HepG2 (cell line): Measurements from ENCODE around the gene BGN. TPM values are rescaled to one million over a fixed set of nuclear protein-coding genes. Genes with fewer than 3 reads are reported as not detected.

ENCODE experiments used
- ATAC-seq: fragments of 200-7000 bp; cut with Tn5 transposase; 3 replicates; pipeline ENCODE4 v1.9.1; 2020; ENCODE audit warnings: mild to moderate bottlenecking, moderate library complexity
- BruUV-seq: library from RNA; stranded (reverse); fragments of 400-500 nt; replicated peaks from 2 replicates; lab custom pipeline; 2021; lab: Mats Ljungman, UMichigan
- CTCF ChIA-PET: fragments of 300-600 bp; formaldehyde crosslinking; extraction: SDS; loops from one replicate; lab custom pipeline; 2021; ENCODE audit warnings: low total read pairs, inconsistent platforms, low intra/inter-chr PET ratio; lab: Yijun Ruan, JAX
- POLR2A ChIA-PET: fragments of 350-600 bp; sonication (Branson Sonifier 250); formaldehyde crosslinking; loops from one replicate; lab custom pipeline; 2020; ENCODE audit warnings: antibody characterized with exemption, inconsistent platforms; lab: Yijun Ruan, JAX
- DNase-seq: peaks from one replicate; pipeline ENCODE4 v3.0.0-alpha.2; 2015; ENCODE audit warnings: low spot score
- FAIRE-seq: peaks from 3 replicates; lab custom pipeline; 2011; peaks lifted over from hg19 to GRCh38; lab: Jason Lieb, UNC
- H2AFZ ChIP-seq: one replicate; pipeline ENCODE4 v1.6.1; 2011; ENCODE audit warnings: low read length, inconsistent platforms
- H3K27ac ChIP-seq: fragments of 300-600 bp; 3 replicates; pipeline ENCODE4 v1.8.0; 2011; ENCODE audit warnings: mixed run types, mild to moderate bottlenecking, mixed read lengths, low read length, inconsistent platforms; ENCODE audit not compliant: insufficient read depth; ENCODE audit errors: extremely low read length
- H3K27me3 ChIP-seq, 2 experiments: fragments of 200-600 bp in 1 of 2; 2 replicates in 1 of 2; 3 replicates in 1 of 2; pipeline versions ENCODE4 v1.6.0 to v1.8.0; 2011; ENCODE audit warnings: low read length in 2 of 2, mild to moderate bottlenecking in 2 of 2, moderate library complexity in 2 of 2, inconsistent platforms in 1 of 2; ENCODE audit not compliant: insufficient read depth in 2 of 2, control insufficient read depth in 1 of 2
- H3K36me3 ChIP-seq, 2 experiments: fragments of 200-600 bp in 1 of 2; replicated peaks in 1 of 2; 2 replicates in 1 of 2; 3 replicates in 1 of 2; pipeline versions ENCODE4 v1.5.1 to v1.8.0; 2011; ENCODE audit warnings: low read length in 2 of 2, inconsistent platforms in 1 of 2; ENCODE audit not compliant: insufficient read depth in 2 of 2, control insufficient read depth in 1 of 2
- H3K4me1 ChIP-seq: 2 replicates; pipeline ENCODE4 v1.5.1; 2012; ENCODE audit warnings: low read length, inconsistent platforms; ENCODE audit not compliant: insufficient read depth
- H3K4me2 ChIP-seq: 2 replicates; pipeline ENCODE4 v1.6.0; 2011; ENCODE audit warnings: low read depth, low read length, inconsistent platforms
- H3K4me3 ChIP-seq, 3 experiments: fragments of 200-600 bp in 1 of 3; sonication (generic), shearing (Covaris generic) in 1 of 3; replicated peaks in 1 of 3; 2 replicates each; pipeline ENCODE4 v1.5.1; 2011 to 2016; ENCODE audit warnings: low read length in 3 of 3, inconsistent platforms in 2 of 3, low read depth in 2 of 3, mild to moderate bottlenecking in 2 of 3, control low read depth in 1 of 3, mixed read lengths in 1 of 3; ENCODE audit not compliant: insufficient read depth in 1 of 3
- H3K79me2 ChIP-seq: one replicate; pipeline ENCODE4 v1.6.1; 2011; ENCODE audit warnings: low read length, inconsistent platforms; ENCODE audit not compliant: insufficient read depth
- H3K9ac ChIP-seq: 2 replicates; pipeline ENCODE4 v1.6.0; 2011; ENCODE audit warnings: mild to moderate bottlenecking, low read depth, low read length, inconsistent platforms; ENCODE audit not compliant: insufficient read depth
- H3K9me3 ChIP-seq: 2 replicates; pipeline ENCODE4 v1.5.1; 2012; ENCODE audit warnings: mild to moderate bottlenecking, low read length
- H4K20me1 ChIP-seq: 2 replicates; pipeline ENCODE4 v1.6.0; 2011; ENCODE audit warnings: inconsistent platforms, mild to moderate bottlenecking, low read length, moderate library complexity; ENCODE audit not compliant: insufficient read depth
- RFX1 ChIP-seq: fragments of 450-650 bp; IDR thresholded peaks from 2 replicates; pipeline ENCODE4 v1.6.1; 2017
- WGBS: methylation state at CpG from one replicate; pipeline ENCODE4 v1.1.6; 2017; ENCODE audit warnings: low lambda C conversion rate; 5-methylcytosine and 5-hydroxymethylcytosine counted together
- in situ Hi-C: cut with HindIII; loops from 2 replicates; pipeline ENCODE4 v1.10.0; 2017; ENCODE audit warnings: low pct_unique_long_range_greater_than_20kb; ENCODE audit not compliant: extremely low pct_ligation_motif_present
- intact Hi-C: fragments of 100-400 bp; cut with micrococcal nuclease; formaldehyde crosslinking; loops from one replicate; pipeline ENCODE4 v1.10.0; 2022; ENCODE audit not compliant: unreplicated experiment
- polyA plus RNA-seq, 8 experiments: library from polyadenylated mRNA; depleted of rRNA in 3 of 8; stranded (reverse) in 7 of 8; unstranded in 1 of 8; fragments of >200 nt; fragmentation: Illumina TruSeq in 4 of 8; extraction: Trizol in 4 of 8; gene quantifications; 2 replicates each; pipeline versions ENCODE4 v1.2.1 to v1.2.3, GENCODE V29; 2011 to 2016; ENCODE audit warnings: low read depth in 4 of 8, missing spikeins in 1 of 8, mixed read lengths in 1 of 8; ENCODE audit not compliant: insufficient read depth in 1 of 8
- total RNA-seq, 5 experiments: library from RNA; depleted of rRNA; stranded (reverse); fragments of >200 nt; fragmentation: Illumina TruSeq; extraction: Trizol; gene quantifications; 2 replicates each; pipeline ENCODE4 v1.2.3, GENCODE V29; 2016; ENCODE audit warnings: low read depth in 1 of 5
- TF ChIP-seq, protein P1 (sequence below): sonication (generic); formaldehyde crosslinking; IDR thresholded peaks from 2 replicates; pipeline ENCODE4 v1.4.0; 2020; ENCODE audit warnings: missing genetic modification reagents, borderline replicate concordance
- TF ChIP-seq, protein P2 (sequence below), 2 experiments: fragments of 450-650 bp in 1 of 2; sonication (generic) in 1 of 2; formaldehyde crosslinking in 1 of 2; IDR thresholded peaks; 2 replicates each; pipeline versions ENCODE4 v1.6.1 to v1.8.0; 2016 to 2022; ENCODE audit warnings: antibody characterized with exemption in 1 of 2, mild to moderate bottlenecking in 1 of 2, missing genetic modification reagents in 1 of 2

Gene BGN
- total and polyA plus RNA-seq, 2 of the 13 experiments (the other 11 are each of a cell fraction or from before 2014, with no cell fraction given) = 0.18 to 0.63 TPM

DNA sequence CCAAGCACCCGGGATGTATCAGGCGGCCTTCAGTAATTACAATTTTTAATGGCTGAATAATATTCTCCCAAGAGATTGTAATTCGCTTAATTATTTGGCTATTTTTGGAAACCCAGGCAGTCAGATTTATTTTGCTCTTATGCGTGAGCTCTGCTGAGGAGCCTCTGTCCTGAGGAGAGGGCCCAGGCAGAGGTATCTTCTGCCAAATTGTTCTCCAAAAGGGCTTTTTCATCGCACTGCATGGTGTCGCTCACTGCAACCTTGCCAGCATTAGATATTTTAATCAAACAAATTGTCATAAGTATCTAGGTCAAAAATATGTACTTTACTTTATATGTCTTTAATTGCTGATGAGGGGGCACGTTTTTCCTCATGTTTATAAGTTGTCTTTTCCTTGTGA is 28.5 kb downstream of the BGN start:
- Histone ChIP-seq H3K27me3 (peaks cover 3 to 13% of the 10 kb centered on the region in 2 experiments; a peak in 2 of 5 replicates), H3K79me2 (no peaks in the 10 kb centered on the region), H3K36me3 (no peaks in the 10 kb centered on the region), H3K4me1 (no peaks in the 10 kb centered on the region; the same call in 1 of the 2 replicates), H4K20me1 (no peaks in the 10 kb centered on the region), H2AFZ (no peak overlapping the region), H3K4me2 (no peak overlapping the region), H3K27ac (no peak overlapping the region), H3K9ac (no peak overlapping the region), H3K9me3 (no peaks in the 10 kb centered on the region), H3K4me3 (no peak overlapping the region)
- intact Hi-C loops (no loop called here), in situ Hi-C loops (no loop called here)
- no peak for DNase-seq
- no peak for ATAC-seq
- FAIRE-seq = no peak
- CTCF ChIA-PET = no interaction called here
- TF ChIP-seq, protein P1, sequence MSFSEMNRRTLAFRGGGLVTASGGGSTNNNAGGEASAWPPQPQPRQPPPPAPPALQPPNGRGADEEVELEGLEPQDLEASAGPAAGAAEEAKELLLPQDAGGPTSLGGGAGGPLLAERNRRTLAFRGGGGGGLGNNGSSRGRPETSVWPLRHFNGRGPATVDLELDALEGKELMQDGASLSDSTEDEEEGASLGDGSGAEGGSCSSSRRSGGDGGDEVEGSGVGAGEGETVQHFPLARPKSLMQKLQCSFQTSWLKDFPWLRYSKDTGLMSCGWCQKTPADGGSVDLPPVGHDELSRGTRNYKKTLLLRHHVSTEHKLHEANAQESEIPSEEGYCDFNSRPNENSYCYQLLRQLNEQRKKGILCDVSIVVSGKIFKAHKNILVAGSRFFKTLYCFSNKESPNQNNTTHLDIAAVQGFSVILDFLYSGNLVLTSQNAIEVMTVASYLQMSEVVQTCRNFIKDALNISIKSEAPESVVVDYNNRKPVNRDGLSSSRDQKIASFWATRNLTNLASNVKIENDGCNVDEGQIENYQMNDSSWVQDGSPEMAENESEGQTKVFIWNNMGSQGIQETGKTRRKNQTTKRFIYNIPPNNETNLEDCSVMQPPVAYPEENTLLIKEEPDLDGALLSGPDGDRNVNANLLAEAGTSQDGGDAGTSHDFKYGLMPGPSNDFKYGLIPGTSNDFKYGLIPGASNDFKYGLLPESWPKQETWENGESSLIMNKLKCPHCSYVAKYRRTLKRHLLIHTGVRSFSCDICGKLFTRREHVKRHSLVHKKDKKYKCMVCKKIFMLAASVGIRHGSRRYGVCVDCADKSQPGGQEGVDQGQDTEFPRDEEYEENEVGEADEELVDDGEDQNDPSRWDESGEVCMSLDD (CRISPR knock-in tag) = no peak
- no TSS peak for BruUV-seq
- 49% methylated on average over 7 of the region's 7 CpGs for WGBS
- POLR2A ChIA-PET = no interaction called here

DNA sequence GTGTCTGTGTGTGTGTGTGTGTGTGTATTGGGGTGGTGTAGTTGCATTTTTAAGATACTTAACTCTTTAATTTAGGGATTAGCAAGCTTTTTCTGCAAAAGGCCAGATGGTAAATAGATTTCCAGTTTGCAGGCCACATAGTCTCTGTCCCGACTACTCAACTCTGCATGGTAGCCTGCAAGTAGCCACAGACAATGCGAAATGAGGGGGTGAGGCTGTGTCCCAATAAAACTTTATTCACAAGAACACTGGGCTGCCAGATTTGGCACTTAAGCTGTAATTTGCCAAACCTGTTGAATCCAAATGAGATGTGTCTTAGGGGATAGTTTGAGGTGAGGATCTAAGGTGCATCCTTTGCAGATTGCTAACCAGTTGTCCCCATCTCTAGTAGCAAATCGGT is 29.5 kb downstream of the BGN start:
- in situ Hi-C loops = no loop called here
- Histone ChIP-seq H3K4me3 (no peak overlapping the region), H3K27ac (no peak overlapping the region), H3K9me3 (no peaks in the 10 kb centered on the region), H3K79me2 (no peaks in the 10 kb centered on the region), H3K9ac (no peak overlapping the region), H3K27me3 (peaks cover 3 to 17% of the 10 kb centered on the region in 2 experiments; a peak in 2 of 5 replicates), H2AFZ (no peak overlapping the region)
- FAIRE-seq (no peak), ATAC-seq (no peak), DNase-seq (no peak)
- intact Hi-C loops = no loop called here
- 42% methylated on average over 2 of the region's 3 CpGs for WGBS
- no TSS peak for BruUV-seq
- POLR2A ChIA-PET = no interaction called here
- CTCF ChIA-PET = no interaction called here
- no peak for TF ChIP-seq RFX1
- TF ChIP-seq, protein P2, sequence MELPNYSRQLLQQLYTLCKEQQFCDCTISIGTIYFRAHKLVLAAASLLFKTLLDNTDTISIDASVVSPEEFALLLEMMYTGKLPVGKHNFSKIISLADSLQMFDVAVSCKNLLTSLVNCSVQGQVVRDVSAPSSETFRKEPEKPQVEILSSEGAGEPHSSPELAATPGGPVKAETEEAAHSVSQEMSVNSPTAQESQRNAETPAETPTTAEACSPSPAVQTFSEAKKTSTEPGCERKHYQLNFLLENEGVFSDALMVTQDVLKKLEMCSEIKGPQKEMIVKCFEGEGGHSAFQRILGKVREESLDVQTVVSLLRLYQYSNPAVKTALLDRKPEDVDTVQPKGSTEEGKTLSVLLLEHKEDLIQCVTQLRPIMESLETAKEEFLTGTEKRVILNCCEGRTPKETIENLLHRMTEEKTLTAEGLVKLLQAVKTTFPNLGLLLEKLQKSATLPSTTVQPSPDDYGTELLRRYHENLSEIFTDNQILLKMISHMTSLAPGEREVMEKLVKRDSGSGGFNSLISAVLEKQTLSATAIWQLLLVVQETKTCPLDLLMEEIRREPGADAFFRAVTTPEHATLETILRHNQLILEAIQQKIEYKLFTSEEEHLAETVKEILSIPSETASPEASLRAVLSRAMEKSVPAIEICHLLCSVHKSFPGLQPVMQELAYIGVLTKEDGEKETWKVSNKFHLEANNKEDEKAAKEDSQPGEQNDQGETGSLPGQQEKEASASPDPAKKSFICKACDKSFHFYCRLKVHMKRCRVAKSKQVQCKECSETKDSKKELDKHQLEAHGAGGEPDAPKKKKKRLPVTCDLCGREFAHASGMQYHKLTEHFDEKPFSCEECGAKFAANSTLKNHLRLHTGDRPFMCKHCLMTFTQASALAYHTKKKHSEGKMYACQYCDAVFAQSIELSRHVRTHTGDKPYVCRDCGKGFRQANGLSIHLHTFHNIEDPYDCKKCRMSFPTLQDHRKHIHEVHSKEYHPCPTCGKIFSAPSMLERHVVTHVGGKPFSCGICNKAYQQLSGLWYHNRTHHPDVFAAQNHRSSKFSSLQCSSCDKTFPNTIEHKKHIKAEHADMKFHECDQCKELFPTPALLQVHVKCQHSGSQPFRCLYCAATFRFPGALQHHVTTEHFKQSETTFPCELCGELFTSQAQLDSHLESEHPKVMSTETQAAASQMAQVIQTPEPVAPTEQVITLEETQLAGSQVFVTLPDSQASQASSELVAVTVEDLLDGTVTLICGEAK (IDR thresholded peaks at IDR 0.05) = no peak
- TF ChIP-seq, protein P2 (CRISPR knock-in tag; IDR thresholded peaks at IDR 0.05) = peak; percentile 65; the same call in 1 of the 2 replicates
- TF ChIP-seq, all 625 proteins: peak for 1
- H4K20me1 ChIP-seq = no peaks in the 10 kb centered on the region
- no peaks in the 10 kb centered on the region; the same call in 1 of the 2 replicates for H3K4me1 ChIP-seq
- no peak overlapping the region for H3K4me2 ChIP-seq
- H3K36me3 ChIP-seq = no peaks in the 10 kb centered on the region
